GM18511 (cell line): ENCODE results near the gene BRINP3.

Source experiments
- ATAC-seq: cut with Tn5 transposase; IDR thresholded peaks from one replicate; pipeline ENCODE4 v1.9.1; 2021; ENCODE audit warnings: mild to moderate bottlenecking, moderate library complexity; ENCODE audit not compliant: unreplicated experiment

BRINP3 gene

DNA sequence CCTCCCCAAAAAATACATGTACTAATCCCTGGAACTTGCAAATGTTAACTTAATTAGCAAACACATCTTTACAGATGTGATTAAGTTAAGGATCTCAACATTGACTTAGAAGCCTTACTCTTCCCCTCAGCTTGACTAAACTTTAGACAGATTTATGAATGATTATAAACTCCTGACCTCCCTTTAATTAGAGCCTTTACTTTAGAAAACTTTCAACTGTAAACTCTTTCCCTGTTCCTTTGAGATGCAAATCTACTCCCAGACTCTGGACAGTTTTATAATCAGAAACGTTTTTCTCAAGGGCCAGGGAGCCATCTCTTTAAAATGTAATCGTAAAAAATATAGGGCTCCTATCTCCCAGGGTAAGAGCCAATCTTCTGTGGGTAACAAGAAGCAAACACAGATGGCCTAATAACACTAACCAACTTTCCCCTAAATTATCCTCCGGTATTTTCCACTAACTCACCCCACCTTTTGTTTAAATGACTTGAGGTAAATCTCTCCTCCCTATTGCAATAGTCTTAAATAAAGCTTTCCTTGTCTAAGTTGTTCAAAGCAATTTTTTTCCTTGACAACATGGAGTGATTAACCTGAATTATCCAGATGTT, 284.1 kb downstream of the BRINP3 start:
- no peak for ATAC-seq

GRCh38 chr1:190192627-190193026, 285.0 kb downstream of the BRINP3 start:
- no peak for ATAC-seq

DNA sequence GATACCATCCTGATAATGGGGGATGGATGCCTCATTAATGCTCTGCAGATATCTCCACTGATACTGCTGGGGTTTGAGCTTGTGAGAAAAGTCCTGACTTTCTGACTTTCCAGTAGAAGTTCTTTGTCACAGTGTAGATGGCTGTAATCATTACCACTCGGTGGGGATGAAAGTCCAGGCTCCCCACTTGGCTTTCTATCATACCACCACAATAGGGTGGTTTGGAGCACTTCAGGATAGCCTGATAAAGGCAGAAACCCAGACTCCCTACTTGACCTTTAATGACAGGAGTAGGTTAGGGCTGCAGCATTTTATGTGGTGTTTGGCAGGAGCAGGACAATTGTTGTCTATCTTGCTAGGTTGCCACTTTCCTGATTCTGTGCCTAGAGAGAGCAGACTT, 294.1 kb downstream of the BRINP3 start:
- ATAC-seq: no peak

GRCh38 chr1:190179817-190180216, 297.8 kb downstream of the BRINP3 start:
- ATAC-seq: no peak

- no peak for ATAC-seq
Measured at GRCh38 chr1:190178827-190179226, 298.8 kb downstream of the BRINP3 start.

DNA sequence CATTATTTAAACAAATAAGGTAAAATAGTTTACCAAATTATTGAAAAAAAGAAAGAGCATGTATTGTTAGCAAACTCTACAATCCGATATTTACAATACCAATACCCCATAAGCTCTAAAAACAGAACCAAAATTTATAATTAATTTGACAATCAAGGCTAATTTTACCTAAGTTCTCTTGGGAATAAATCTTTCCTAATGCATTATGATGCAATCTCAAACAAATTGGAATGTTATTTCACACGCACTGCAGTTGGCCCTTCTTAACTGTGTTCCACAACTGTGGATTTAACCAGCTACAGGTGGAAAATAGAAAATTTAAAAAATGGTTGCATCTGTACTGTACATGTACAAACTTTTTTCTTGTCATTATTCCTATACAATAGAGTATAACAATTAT, 300.1 kb downstream of the BRINP3 start:
- ATAC-seq: no peak

DNA sequence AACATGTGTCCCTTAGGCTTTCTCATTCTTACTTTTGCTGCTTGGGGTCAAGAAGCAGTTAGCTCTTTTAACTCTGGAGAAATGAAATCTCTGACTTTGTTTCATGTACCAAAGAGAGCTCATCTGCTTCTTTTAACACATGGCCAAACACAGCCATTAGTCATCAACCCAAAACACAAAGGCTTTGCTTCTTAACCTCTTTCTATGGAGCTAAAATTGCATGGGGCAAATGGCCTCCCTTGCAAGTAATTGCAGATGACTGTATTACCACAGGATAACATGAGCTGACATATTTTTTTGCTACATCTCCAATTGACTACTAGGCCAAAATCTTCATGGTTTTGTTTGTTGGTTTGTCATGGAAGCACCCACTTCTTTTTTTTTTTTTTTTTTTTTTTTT, 300.9 kb downstream of the BRINP3 start:
- no peak for ATAC-seq

GRCh38 chr1:190175320-190175719, 302.3 kb downstream of the BRINP3 start:
- ATAC-seq: no peak

DNA sequence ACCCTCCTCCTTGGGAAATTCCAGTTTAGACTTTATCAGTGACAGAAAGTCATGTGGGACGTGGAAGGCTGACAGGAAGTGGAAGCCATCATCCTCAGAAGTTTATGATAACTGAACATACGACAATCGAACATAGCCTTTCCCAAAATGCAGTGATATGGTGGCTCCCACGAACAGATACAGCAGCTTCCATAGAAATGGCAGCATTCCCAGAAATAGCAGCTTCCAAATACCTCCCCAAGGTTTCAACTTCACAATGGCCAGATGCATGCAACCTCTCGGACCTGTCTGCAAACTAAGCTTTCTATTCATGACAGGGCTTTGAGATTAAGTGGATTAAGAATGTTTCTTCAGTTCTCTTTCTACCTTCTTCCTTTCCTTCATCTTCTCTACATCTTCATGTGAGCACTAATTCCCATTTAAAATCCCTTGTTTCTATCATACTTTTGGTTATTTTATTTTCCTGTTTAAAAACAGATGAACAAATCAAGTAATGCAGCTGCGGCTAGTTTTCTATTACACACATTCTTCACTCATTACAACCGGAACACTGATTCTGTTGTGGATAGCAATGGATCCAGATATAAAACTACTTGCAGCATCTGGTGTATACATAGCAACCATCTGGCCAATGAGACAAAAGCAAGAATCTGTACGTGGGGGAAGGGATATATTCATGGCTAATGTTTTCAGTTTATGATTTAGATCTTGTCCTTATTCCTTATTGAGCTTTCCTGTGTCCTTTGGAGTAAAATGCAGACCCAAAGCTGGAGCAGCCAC, 304.8 kb downstream of the BRINP3 start:
- ATAC-seq: no peak

- no peak for ATAC-seq
Measured at GRCh38 chr1:190170321-190170720, 307.3 kb downstream of the BRINP3 start.

- no peak for ATAC-seq
Measured at GRCh38 chr1:190169311-190170067, 308.2 kb downstream of the BRINP3 start.

DNA sequence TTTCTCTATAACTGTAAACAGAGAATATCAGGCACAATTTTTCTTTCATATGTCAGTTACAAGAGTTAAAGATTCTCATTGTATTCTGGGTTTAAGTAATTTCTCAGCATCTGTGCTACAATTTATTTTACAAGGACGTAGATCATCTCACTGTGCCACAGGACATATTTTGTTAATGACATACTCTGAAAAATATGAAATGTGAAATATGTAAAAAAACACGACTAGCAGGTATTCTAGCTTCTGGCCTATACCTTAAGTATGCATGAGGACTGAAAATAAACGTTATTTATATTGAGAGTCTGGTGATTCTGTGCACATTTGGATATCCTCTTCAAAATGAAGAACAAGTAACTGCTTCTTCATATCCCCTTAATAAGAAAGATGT, 308.8 kb downstream of the BRINP3 start:
- no peak for ATAC-seq

DNA sequence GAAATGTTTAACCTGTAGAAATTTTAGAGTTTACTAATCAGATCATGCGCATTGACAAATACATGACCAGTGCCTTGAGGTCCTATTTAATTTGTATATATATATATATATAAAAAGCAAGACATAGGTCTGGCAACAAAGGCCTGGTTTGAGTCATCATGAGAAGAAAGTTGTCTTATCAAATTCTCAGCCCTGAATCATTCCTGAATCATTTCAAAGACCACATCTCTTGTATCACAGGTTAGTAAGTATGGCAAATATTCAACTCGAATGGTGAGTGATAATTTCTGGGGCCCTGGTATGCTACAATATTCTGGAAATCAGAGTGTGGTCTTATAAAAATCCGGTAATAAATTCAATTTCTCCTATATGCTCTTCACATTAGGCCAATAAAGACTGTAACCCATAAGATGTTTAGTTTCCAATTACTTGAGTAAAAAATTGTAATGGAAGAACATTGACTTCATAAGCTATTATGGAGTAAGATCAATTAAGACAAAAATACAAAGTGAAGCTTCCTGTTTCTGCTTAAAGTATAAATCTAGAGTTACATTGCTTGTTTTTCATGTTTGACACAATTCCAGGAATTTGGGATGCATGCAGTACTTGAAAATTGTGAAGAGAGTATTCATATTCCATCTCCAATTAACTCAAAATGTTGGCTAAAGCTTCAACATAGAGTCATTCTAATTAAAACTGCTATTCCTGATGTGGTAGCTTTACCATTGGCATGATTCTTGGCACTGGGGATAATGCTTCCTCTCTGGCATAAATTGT, 309.4 kb downstream of the BRINP3 start:
- ATAC-seq: no peak

DNA sequence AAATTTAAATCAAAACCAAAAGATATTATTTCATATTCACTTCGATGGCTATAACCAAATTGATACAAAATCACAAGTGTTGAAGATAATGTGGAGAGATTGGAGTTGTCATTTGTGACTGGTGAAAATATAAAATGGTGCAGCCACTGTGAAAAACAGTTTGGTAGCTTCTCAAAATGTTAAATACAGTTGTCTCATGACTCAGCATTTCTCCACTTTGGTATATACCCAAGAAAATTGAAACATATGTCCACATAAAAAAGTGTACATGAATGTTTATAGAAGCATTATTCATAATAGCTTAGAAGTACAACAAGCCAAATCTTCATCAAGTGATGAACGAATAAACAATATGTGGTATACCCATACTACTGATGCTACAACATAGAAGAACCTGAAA, 318.5 kb downstream of the BRINP3 start:
- no peak for ATAC-seq

- ATAC-seq: no peak
Measured at GRCh38 chr1:190154744-190155143, 322.9 kb downstream of the BRINP3 start.

DNA sequence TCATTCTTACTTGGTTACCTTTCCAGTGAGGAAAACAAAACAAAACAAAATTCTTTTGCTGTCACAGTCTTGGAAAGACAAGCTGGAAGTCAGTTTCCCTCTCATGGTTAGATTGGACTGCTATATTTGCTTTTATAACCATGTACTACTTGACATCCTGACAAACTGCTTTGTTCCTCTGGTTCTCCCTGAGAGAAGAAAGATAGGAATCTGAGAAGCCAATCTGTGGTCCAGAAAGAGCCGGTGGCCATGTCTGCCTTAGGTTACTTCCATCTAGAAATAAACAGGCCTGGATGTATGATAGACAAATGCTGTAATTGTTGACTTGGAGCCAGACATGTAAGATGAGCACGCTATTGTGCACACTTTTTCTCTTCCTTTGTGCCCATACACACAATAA, 330.0 kb downstream of the BRINP3 start:
- no peak for ATAC-seq

DNA sequence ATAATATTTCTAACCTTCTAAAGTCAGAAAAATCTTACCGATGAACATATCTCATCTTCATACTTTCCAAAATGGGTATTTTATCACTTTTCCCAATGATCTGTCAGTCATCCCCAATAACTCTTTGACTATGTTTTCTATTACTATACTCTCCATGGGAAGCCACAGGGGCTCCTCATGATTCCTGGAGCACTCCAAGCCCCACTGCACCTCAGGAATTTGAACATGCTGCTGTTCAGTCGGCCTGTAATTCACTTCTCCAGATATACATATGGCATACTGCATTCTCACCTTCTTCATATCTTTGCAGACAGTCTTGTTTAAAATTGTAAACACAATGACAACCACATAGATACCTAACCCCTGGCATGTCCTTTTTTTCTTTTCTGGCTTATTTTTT, 333.0 kb downstream of the BRINP3 start:
- ATAC-seq: no peak

DNA sequence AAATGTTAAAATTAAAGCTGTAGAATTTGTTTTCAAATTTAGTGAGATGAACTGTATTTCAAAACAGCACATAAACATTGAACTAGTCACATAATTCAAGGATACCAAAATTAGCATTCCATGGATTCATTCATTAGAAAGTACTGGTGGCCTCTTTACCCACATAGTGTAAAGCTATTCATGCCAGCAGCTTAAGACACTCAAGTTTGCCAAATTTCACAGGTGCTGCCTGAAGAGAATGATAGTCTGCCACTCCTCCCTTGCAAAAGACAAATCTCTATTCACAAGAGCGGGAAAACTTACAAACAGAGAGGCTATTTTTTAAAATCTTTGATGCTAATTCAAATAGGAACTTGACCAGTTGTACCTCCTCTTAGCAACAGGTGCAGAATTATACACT, 337.0 kb downstream of the BRINP3 start:
- no peak for ATAC-seq

DNA sequence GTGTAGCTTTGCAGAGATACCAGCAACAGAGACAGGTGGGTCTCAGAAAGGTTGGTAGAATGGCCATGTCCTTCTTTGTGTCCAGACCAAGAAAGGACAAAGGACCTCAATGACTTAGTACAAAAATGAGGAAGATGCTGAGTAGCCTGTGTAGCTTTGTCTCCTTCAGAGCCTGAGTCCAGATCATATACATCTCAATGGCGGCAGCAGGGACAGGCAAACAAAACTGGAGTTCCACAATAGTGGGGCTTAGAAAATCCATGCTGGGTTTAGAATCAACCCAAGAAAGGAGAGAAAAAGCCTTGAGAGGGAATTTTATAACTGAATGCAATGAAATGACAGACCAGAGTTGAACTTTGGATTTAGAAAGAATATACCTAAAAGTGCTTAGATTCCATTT, 339.0 kb downstream of the BRINP3 start:
- ATAC-seq: no peak

GRCh38 chr1:190138266-190138665, 339.4 kb downstream of the BRINP3 start:
- no peak for ATAC-seq

DNA sequence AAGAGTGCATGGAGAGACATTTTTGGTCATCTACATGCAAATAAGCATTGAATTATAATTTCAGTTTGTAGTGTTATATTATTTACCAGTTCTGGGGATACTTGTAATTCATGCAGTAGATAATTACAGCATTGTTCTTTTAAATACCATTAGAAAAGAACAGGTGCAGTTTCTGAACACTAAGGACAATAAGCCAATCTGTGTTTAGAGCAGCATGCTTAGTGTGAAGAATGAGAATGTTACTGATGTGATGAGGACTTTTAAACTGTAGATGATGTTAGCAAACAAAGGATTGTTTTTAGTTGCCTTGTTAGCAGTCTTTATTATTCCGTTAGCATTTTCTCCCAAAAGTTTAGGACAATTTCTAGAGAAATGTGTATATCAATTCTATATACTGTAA, 348.3 kb downstream of the BRINP3 start:
- no peak for ATAC-seq
